ENCODE data around the gene THAP7.

Gene THAP7

GRCh38 chr22:21030621-21031544 lies 29.0 kb upstream of the THAP7 start:
- ATAC-seq (ENCODE audit: low read depth) (no peak), DNase-seq (ENCODE audit: low spot score) (no peak)
- Histone ChIP-seq H3K4me1 (ENCODE audit: insufficient read depth, poor library complexity, severe bottlenecking) (peaks cover 20% of the 10 kb centered on the region), H3K36me3 (ENCODE audit: low read depth) (no peaks in the 10 kb centered on the region), H3K9me3 (ENCODE audit: severe bottlenecking) (no peaks in the 10 kb centered on the region), H3K27ac (ENCODE audit: poor library complexity, severe bottlenecking) (no peak overlapping the region), H3K27me3 (ENCODE audit: insufficient read depth, poor library complexity, severe bottlenecking) (no peaks in the 10 kb centered on the region), H3K4me3 (ENCODE audit: severe bottlenecking) (no peak overlapping the region)
- TF ChIP-seq, protein P1, sequence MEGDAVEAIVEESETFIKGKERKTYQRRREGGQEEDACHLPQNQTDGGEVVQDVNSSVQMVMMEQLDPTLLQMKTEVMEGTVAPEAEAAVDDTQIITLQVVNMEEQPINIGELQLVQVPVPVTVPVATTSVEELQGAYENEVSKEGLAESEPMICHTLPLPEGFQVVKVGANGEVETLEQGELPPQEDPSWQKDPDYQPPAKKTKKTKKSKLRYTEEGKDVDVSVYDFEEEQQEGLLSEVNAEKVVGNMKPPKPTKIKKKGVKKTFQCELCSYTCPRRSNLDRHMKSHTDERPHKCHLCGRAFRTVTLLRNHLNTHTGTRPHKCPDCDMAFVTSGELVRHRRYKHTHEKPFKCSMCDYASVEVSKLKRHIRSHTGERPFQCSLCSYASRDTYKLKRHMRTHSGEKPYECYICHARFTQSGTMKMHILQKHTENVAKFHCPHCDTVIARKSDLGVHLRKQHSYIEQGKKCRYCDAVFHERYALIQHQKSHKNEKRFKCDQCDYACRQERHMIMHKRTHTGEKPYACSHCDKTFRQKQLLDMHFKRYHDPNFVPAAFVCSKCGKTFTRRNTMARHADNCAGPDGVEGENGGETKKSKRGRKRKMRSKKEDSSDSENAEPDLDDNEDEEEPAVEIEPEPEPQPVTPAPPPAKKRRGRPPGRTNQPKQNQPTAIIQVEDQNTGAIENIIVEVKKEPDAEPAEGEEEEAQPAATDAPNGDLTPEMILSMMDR (IDR thresholded peaks at IDR 0.05; ENCODE audit: poor library complexity, severe bottlenecking) = no peak

DNA sequence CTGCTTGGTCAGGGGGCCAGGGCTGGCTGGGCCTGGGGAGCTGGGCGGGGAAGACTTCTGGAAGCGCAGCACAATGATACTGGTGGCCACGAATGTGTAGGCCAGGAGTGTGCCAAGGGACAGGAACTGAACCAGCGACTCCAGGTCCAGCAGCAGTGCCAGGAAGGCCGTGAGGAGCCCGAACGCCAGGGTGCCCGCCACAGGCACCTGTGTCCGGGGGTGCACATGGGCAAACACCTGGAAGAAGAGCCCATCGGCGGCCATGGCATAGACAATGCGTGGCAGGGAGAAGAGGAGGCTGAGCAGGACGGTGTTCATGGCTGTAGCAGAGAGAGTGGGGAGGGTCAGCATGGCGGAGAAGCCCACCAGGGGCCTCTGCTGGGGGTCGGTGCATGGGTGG lies 28.1 kb upstream of the THAP7 start:
- peaks cover 28% of the 10 kb centered on the region for H3K4me1 ChIP-seq (ENCODE audit: insufficient read depth, poor library complexity, severe bottlenecking)
- no peaks in the 10 kb centered on the region for H3K36me3 ChIP-seq (ENCODE audit: low read depth)
- H3K27ac ChIP-seq (ENCODE audit: poor library complexity, severe bottlenecking) = no peak overlapping the region
- TF ChIP-seq, protein P1 (IDR thresholded peaks at IDR 0.05; ENCODE audit: poor library complexity, severe bottlenecking) = no peak
- H3K27me3 ChIP-seq (ENCODE audit: insufficient read depth, poor library complexity, severe bottlenecking) = no peaks in the 10 kb centered on the region
- no peak overlapping the region for H3K4me3 ChIP-seq (ENCODE audit: severe bottlenecking)
- H3K9me3 ChIP-seq (ENCODE audit: severe bottlenecking) = no peaks in the 10 kb centered on the region
- no peak for DNase-seq (ENCODE audit: low spot score)
- ATAC-seq (ENCODE audit: low read depth) = no peak

GRCh38 chr22:21029486-21030025 lies 27.6 kb upstream of the THAP7 start:
- no peak for DNase-seq (ENCODE audit: low spot score)
- Histone ChIP-seq H3K36me3 (ENCODE audit: low read depth) (no peaks in the 10 kb centered on the region), H3K9me3 (ENCODE audit: severe bottlenecking) (no peaks in the 10 kb centered on the region), H3K4me3 (ENCODE audit: severe bottlenecking) (no peak overlapping the region), H3K4me1 (ENCODE audit: insufficient read depth, poor library complexity, severe bottlenecking) (peaks cover 30% of the 10 kb centered on the region), H3K27me3 (ENCODE audit: insufficient read depth, poor library complexity, severe bottlenecking) (no peaks in the 10 kb centered on the region), H3K27ac (ENCODE audit: poor library complexity, severe bottlenecking) (no peak overlapping the region)
- ATAC-seq (ENCODE audit: low read depth) = no peak
- TF ChIP-seq, protein P1 (IDR thresholded peaks at IDR 0.05; ENCODE audit: poor library complexity, severe bottlenecking) = no peak

GRCh38 chr22:21028277-21029251 lies 26.6 kb upstream of the THAP7 start:
- Histone ChIP-seq H3K36me3 (ENCODE audit: low read depth) (no peaks in the 10 kb centered on the region), H3K4me1 (ENCODE audit: insufficient read depth, poor library complexity, severe bottlenecking) (peaks cover 30% of the 10 kb centered on the region), H3K4me3 (ENCODE audit: severe bottlenecking) (no peak overlapping the region), H3K27ac (ENCODE audit: poor library complexity, severe bottlenecking) (no peak overlapping the region), H3K27me3 (ENCODE audit: insufficient read depth, poor library complexity, severe bottlenecking) (no peaks in the 10 kb centered on the region), H3K9me3 (ENCODE audit: severe bottlenecking) (no peaks in the 10 kb centered on the region)
- DNase-seq (ENCODE audit: low spot score) (no peak), ATAC-seq (ENCODE audit: low read depth) (no peak)
- TF ChIP-seq, protein P1 (IDR thresholded peaks at IDR 0.05; ENCODE audit: poor library complexity, severe bottlenecking) = no peak

All from RWPE2 (cell line).